ENCODE data around the gene CYTH3.

GRCh38 chr7:6235029-6235871 lies 37.2 kb downstream of the CYTH3 start:
- TF ChIP-seq, protein P1, sequence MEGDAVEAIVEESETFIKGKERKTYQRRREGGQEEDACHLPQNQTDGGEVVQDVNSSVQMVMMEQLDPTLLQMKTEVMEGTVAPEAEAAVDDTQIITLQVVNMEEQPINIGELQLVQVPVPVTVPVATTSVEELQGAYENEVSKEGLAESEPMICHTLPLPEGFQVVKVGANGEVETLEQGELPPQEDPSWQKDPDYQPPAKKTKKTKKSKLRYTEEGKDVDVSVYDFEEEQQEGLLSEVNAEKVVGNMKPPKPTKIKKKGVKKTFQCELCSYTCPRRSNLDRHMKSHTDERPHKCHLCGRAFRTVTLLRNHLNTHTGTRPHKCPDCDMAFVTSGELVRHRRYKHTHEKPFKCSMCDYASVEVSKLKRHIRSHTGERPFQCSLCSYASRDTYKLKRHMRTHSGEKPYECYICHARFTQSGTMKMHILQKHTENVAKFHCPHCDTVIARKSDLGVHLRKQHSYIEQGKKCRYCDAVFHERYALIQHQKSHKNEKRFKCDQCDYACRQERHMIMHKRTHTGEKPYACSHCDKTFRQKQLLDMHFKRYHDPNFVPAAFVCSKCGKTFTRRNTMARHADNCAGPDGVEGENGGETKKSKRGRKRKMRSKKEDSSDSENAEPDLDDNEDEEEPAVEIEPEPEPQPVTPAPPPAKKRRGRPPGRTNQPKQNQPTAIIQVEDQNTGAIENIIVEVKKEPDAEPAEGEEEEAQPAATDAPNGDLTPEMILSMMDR (IDR thresholded peaks at IDR 0.05; ENCODE audit: extremely low read depth in 1 of 2, insufficient read depth in 1 of 2, low read depth in 1 of 2, low read length in 2 of 2): no peak
- TF ChIP-seq POLR2A (IDR thresholded peaks at IDR 0.05; ENCODE audit: low read depth, low read length) (no peak), GATA2 (IDR thresholded peaks at IDR 0.05; ENCODE audit: insufficient read depth, insufficient read length, low read depth, low read length) (no peak), EZH2 (IDR thresholded peaks at IDR 0.05; ENCODE audit: borderline replicate concordance, low read depth, low read length, severe bottlenecking) (no peak), POLR2AphosphoS5 (IDR thresholded peaks at IDR 0.05; ENCODE audit: insufficient read depth, low read depth, low read length) (no peak), MAX (IDR thresholded peaks at IDR 0.05; ENCODE audit: insufficient read depth, insufficient read length) (no peak), MYC (IDR thresholded peaks at IDR 0.05; ENCODE audit: low read depth, low read length) (no peak)

Measured in endothelial cell of umbilical vein (primary cell).